GM21529 (cell line): Measurements from ENCODE around the gene NEDD4L.
"Not testable (repeated sequence)": the region's sequence is repeated elsewhere in the genome, so short reads cannot be mapped to it uniquely, and the experiment has no call there.

ENCODE experiments used
- ATAC-seq: cut with Tn5 transposase; IDR thresholded peaks from one replicate; pipeline ENCODE4 v1.9.1; 2021; ENCODE audit not compliant: unreplicated experiment

Gene NEDD4L

DNA sequence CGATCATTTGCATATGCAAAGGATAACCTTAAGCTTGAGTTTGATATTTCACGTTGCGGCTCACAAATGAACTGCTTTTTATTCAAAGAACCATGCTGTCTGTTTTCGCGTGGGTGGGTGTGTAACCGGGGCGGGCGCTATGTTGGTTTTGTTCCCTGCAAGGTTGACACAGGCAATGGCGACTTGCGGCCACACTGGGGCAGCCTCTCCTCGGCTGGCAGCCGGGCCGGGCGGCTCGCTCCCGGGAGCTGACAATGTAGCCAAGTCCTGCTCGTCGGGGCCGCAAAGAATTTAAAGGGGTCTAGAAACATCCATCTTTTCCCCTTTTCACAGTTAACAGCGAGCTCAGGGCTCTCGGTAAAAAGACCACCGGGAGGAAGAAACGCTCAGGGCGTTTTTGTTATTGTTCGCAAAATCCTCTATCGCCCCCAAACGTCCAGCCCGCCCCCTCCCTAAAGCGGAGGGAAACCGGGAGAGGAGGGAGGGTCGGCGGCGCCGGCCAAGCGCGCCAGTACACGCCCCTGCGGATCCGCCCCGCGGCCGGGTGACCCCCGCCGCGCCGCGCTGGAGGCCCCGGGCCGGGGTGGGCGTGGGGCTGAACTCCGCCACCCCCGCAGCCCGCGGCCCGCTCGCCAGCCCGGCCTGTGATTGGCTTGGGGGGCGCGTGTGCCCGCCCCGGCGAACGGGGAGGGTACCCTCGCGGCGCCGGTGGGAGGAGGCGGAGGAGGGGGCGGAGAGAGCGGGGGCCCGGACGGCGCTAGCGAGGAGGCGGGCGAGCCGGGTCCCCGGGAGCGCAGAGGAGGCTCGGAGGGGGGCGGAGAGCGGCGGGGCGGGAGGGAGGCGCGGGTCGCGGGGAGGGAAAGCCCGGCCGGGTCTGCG lies at the start of gene NEDD4L:
TSS of gene NEDD4L (plus strand) at position 736 of the 879 bp plus-strand sequence. CDS start 435 bp downstream, outside the sequence.
- peak; percentile 80 for ATAC-seq

DNA sequence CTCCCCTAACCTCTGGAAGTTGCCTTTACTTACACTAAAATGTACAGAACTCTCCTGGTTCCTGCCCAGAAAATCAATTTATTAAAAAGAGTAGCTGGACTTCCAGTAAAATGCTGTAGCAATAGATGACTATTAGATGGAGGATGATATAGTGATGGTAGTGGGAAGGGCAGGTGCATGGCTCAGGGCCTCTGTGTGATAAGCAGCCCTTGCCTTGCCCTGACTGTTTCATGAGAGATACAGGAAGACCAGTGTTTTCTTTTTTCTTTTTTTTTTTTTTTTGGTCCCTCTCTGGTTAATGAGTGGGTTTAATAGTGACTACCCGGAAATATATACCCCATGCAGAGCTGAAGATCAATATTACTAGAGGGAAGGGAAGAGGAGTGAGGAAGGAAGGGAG lies 48.7 kb upstream of the NEDD4L start:
- ATAC-seq, result no peak

DNA sequence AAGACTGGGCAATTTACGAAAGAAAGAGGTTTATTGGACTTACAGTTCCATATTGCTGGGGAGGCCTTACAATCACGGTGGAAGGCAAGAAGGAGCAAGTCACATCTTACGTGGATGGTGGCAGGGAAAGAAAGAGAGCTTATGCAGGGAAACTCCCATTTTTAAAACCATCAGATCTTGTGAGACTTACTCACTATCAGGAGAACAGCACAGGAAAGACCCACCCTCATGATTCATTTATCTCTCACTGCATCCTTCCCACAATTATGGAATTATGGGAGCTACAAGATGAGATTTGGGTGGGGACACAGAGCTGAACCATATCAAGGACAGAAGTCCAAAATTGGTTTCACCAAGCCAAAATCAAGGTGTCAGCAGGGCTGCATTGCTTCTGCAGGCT lies 47.1 kb upstream of the NEDD4L start:
- ATAC-seq, result not testable (repeated sequence)

DNA sequence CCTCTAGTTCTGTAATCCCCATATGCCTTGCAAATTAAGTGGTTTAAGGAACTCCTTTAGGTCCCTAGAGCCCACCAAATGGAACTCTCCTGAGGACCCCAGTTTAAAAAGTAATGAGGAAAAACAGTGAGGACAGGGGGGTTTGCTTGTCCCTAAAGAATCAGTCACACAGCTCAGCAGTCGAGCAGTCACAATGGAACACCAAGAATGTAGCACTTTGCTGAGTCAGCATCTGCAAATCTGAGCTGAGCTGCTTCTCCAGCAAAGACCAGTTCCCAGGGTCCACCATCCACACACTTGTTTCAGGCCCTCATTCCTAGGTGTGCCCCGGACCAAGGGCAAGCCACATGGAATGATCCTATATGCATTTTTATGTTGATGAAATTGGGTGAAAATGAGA lies 46.2 kb upstream of the NEDD4L start:
- no peak for ATAC-seq

DNA sequence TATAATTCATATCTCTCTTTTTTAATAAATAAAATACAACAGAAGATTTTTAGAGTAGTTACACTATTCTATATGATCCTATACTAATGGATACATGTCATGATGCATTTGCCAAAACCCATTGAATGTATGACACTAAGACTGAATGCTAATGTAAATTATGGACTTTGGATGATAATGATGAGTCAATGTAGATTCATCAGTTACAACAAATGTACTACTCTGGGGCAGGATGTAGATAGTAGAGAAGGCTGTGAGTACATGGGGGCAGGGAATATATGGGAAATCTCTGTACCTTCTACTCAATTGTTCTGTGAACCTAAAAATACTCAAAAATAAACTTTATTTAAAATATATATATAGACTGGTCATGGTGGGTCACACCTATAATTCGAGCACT lies 45.6 kb upstream of the NEDD4L start:
- no peak for ATAC-seq

DNA sequence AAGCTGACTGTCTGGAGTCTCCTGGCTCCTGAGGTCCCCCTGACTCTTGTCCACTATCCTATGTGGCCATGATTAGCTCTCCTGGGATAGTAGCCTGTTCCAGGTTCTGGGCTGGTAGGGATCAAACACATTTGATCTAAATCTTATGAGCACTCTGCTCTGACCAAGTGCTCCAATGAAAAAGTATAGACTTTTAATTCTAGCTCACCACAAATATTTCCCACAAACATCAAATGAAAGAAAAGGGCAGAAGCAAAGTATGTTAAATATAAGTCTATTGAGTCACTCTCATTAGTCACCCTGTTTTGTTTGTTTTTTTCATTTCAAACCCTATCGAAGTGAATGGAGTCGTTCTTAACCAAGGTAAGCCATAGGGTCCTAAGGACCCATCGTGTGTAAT lies 39.7 kb upstream of the NEDD4L start:
- no peak for ATAC-seq

DNA sequence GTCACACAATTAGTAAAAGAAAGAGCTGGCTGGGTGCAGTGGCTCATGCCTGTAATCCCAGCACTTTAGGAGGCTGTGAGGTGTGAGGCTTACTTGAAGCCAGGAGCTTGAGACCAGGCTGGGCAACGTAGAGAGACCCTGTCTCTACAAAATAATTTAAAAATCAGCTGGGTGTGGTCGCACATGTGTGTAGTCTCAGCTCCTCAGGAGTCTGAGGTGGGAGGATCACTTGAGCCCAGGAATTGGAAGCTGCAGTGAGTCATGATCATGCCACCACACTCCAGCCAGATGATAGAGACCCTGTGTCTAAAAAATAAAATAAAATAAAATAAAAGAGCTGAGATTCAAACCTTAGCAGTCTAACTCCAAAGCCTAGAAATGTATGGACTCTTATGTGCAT lies 39.0 kb upstream of the NEDD4L start:
- ATAC-seq, result no peak

DNA sequence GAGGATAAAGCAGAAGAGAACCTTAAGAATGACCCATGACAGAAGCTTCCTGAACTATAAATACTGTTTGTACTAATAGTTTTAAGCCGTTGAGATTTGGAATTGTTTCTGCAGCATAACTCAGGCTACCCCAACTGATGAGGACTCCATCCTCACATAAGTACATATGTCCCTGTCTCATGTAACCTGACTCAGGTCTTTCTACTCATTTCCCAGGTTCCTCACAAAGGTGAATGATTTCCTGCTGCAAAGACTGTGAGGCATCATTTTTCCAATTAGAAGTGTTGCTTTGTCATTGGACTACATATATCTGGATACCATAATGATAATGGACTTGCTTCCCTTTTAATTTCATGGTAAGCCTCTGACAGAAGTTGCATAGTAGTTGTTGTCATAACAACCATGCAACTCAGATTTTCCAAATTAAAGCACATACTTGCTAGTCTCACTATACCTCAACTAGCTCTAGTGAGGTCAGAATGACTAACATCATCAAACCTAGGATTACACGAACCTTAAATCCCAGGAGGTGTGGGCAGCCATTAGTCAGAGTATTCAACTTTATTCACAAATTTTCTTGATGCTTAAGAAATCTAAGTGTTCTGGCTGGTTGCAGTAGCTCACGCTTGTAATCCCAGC lies 38.0 kb upstream of the NEDD4L start:
- no peak for ATAC-seq

DNA sequence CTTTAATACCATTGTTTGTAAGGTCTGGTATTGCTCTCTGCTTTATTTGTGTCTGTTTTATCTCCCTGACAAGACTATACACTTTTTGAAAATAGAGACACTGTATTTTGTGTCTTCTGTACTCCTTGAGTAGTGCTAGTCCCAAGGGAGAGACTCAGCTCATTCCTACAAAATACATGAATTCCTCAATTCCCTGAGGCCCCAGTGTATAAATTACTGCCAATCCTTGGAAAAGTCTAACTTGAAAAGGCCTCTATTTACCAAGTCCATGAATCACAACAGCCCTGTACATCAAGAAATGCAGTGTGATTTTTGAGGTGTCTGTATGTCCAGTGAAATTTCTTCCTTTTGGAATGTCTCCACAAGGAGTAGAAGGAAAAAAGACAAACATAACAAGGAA lies 34.9 kb upstream of the NEDD4L start:
- no peak for ATAC-seq

DNA sequence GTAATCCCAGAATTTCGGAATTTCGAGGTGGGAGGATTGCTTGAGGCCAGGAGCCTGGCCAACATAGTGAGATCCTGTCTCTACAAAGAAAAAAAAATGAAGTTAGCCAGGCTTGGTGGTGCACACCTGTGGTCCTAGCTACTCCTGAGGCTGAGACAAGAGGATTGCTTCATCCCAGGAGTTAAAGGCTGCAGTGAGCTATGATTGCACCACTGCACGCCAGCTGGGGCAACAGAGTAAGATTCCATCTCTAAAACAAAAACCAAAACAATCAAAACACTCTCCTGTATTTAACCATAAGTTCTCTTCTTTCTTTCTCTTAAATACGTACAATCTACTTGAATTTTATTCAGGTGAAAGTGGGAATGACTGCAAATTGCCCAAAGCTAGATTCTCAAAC lies 33.8 kb upstream of the NEDD4L start:
- no peak for ATAC-seq

DNA sequence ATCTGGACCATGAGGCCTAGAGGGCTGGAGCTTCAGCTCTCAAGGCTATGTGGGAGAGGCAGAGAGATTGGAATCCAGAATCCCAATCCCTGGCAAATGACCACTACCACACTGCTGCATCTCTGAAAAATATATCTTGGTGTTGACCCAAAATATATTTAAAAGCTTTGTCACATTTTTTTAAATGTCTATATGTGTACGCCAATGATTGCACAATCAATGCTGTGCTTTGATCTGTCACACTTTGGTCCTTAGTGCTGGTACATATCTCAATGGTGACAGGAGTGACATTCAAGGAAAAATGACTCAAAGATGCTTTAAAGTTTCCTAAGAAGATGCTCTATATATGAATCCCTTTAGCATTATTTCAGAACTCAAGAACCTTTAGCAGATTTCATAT lies 31.7 kb upstream of the NEDD4L start:
- ATAC-seq, result no peak

DNA sequence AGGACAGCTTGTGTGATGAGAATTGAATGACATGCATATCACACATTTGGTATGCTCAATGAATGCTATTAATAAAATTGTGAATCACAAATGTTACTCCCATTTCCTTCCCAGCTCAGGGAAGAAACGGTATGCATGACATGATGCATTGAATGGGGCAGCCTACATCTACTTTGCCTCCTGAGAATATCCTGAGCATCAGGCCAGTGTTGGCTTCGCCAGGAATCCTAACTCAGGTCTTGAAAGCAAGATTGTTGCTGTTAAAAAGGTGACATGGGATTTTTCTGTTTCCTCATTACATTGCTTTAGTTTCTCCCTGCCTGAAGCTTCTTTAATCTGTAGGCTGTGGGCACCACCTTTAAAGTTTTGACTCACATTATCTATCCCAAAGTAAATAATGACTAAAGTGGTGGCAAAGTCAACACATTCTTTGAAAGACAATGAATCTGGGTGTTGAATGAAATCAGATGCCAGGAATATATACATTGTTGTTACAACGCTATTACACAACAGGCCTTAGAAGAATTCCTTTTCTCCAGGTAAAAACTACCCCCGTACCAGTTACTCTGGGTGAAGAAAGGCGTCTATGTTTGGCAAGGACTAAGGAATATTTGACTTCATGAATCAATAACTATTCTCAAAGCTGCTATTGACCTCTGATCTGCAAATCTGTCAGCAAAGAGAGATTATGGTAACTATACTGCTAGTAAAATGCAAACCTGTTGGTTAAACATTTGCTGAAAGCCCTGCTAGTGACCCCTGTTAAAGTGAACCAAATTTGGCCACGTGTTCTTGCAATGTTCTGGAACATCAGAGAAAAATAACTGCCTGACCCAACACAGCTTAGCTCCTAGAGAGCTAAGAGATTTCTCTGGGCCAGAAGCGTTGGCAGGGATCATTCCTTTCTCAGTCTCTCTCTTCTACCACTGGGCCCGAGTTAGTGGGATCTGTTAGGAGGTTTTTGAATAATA lies 30.5 kb upstream of the NEDD4L start:
- ATAC-seq, result no peak

DNA sequence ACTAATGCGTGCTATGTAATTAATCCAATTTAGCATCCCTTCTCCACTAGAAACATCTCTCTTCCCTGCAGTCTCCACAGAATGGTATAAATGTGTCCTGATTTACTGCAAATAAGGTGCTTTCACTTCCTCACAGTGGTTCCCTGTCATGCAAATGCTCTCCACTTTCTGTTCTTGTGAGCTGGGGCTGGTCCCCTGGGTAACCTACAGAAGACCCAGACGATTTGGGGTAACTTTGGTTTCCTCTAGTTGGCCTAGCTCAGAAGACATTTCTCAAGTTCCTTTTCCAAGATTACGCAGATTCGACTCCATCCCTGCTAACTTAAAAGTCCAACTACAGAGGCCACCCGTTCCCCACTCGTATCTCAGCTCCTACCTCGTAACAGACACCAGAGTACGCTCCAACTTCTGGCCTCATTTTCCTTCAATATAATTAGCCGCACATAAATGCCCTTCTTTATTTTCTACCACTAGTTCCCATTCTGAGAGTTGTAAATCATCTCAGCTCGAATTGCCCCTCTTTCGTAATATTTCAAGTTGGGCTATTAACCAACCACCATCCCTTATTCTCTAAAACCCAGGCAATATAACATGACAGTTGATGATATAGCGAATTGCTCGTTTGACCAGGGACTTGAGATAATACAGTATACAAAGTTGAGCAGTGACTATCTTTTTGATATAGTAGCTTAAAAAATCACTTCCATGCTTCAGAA lies 28.8 kb upstream of the NEDD4L start:
- ATAC-seq, result peak; percentile 99

DNA sequence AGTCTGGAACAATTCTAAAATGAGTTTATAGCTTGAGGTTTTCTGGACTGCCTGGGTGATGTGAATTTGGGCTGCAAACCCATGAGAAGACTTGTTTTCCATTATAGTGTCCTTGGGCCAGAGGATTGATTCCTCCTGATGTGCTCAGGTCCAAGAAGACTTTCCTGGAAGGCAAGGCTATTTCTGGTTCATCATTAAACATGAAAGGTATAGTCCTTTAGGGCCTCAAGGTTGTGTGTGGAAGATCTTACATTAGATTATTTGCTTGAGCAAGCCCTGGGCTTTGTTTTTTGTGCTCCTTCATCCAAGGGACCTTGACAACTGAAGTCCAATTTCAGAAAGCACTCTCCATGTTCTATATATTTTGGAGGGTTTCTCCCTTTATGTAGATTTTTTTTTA lies 26.8 kb upstream of the NEDD4L start:
- ATAC-seq, result no peak

DNA sequence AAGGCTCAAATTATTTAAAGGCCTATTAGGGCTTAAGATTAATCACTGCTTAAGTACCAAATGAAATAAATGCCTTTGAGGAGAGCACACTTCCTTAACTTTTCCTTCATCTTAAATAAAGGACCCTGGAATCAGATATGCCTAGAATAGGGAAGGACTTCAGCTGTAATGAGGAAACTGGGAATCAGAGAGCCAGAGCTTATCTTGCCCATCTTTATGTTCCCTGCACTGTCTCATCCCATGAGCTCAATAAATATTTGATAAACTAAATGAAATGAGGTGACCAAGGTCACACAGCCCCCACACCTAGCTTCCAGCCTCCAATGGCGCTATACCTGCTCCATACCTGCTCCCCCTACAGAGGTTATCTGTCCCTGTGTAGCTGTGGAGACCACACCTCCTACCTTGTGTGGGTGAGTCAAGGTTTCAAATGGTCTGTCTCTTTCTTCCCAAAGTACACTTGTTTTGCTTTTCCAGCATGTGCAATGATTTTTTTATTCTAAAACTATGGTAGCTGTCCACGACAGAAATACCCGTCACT lies 23.4 kb upstream of the NEDD4L start:
- no peak for ATAC-seq

DNA sequence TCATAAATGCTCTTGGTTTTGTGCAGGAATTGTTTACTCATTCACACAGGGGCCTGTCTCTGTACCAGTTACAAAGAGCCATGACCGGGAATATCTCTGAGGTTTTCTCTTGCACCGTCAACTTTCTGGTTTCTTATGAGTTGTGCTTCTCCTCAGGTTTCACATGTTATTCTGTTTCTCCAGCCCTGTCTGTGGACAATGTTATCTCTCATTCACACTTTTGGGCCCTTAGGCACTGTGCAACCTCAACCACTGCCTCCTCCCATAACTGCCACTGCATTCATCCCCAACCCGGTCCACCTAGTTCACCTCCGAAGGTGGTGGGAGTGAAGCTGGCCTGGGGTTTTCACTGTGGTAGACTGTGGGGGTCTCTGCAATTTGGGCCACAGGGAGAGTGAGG lies 22.5 kb upstream of the NEDD4L start:
- no peak for ATAC-seq

DNA sequence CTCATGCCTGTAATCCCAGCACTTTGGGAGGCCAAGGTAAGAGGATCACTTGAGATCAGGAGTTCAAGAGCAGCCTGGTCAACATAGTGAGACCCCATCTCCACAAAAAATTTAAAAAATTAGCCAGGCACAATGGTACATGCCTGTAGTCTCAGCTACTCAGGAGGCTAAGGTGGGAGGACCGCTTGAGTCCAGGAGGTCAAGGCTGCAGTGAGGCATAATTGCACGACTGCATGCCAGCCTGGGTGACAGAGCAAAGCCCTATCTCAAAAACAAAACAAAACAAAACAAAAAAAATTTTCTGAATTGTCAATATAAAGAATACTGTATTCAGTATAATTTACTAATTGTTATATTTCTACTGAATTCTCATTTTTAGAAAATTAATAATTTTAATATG lies 20.9 kb upstream of the NEDD4L start:
- no peak for ATAC-seq

DNA sequence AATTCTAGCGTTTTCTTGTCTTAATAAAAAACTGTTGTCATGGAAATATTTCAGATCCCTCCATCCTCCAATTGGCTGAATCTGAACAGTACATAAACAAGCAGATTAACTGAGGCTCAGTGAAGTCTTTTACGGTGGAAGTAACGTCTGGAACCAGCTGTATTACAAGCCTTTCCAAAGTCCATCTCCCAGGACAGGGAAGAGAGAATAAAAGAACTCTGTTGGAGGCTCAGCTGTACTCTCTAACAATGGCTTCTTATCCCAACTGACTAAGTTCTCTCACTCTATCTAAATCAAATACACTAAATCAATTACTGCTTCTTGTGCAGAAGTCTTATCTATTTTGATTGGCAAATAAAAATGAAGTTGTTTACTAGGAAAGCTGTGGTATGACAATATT lies 19.9 kb upstream of the NEDD4L start:
- ATAC-seq, result no peak

DNA sequence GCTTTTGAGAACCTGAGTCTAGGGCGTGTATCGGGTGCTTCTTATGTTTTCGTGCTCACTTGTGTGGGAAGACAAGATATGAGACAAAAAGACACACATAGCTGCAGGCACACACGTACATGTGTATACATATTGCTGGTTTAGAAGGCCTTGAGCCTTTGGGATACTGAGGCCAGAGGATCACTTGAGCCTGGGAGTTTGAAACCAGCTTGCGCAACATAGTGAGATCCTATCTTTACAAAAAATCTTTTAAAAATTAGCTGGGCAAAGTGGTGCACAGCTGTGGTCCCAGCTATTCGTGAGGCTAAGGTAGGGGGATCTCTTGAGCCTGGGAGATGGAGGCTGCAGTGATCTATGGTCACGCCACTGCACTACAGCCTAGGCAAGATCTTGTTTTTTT lies 18.8 kb upstream of the NEDD4L start:
- no peak for ATAC-seq

DNA sequence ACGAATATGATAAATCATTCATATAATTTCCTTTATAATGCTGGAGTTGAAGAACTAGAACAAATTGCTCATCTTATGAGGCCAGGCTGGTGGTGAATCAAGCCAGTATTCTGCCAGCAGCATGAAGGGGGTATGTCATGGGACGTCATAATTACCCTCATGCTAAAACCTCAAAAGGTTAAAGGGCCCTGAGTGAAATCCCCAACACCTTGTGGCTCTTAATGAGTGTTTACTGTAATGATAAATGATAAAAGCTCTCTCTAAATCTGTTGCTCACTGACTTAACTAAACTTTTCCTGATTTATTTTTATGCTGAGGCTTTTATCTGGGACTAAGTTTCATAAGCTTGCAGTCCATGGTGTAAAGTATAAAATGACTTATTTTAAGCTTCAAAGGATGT lies 18.3 kb upstream of the NEDD4L start:
- no peak for ATAC-seq

DNA sequence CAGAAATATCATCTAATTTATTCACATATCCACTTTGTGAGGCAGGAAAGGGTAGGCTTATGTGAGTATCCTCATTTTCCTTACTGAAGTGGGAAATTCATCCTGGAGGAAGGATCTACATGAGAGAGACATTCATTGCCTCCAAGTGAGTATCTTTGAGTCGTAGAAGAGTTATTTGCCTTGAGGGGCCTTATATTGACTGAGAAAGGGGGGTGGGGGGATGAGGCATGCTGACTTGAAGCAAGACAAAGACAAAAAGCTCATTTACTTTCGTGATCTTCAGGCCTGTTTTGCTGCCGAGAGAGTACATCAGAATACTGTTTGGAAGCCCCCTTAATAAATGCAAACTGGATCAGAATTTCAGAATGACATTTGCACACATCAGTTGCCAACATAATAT lies 17.6 kb upstream of the NEDD4L start:
- no peak for ATAC-seq
